ENCODE measurements around the gene LIM2.
"Not testable (repeated sequence)": the region's sequence is repeated elsewhere in the genome, so short reads cannot be mapped to it uniquely, and the experiment has no call there.

The LIM2 gene, protein sequence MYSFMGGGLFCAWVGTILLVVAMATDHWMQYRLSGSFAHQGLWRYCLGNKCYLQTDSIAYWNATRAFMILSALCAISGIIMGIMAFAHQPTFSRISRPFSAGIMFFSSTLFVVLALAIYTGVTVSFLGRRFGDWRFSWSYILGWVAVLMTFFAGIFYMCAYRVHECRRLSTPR
- total RNA-seq, result 0 to 0.44 (median 0) reads per million in 17 experiments

DNA sequence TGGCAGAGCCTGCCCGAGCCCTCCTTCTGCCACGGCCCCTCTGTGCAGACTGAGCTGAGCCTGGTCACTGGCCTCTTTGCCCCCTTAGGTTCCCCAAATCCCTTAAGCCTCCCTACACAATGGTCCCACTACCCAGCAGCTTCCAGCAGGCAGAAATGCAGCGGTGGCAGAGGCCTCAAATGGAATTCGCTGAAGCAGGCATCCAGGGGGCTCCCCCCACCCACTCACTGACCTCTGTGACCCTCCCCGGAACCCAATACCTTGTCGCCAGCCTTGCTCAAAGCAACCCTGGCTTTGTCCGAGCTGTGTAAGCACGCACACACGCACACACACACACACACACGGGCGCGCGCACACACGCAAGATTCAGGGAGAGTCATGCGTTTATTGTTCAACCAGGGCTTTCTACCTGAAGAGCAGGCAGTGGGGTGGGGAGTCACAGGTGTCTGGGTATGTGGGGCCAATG lies at the start of gene LIM2:
TSS of gene LIM2 (minus strand) at position 51 of the 466 bp plus-strand sequence. CDS start 531 bp downstream, outside the sequence.
- DNase-seq, result no peak

DNA sequence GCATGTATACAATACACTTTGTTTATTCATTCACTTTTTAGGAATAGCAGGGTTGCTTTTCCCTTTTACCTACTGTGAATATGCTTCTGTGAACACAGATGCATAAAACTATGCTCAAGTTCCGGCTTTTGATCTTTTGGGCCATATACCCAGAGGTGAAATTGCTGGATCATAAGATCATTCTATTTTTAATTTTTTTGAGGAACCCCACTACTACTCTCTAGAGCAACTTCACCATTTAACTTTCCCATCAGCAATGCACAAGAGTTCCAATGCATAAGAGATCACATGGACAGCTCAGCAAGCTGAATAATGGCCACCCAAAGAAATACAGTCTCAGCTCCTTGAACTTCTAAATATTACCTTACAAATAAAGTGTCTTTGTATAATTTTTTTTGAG lies 46.7 kb upstream of the LIM2 start:
- DNase-seq, result peak; percentile 26 to 82 (median 68)

DNA sequence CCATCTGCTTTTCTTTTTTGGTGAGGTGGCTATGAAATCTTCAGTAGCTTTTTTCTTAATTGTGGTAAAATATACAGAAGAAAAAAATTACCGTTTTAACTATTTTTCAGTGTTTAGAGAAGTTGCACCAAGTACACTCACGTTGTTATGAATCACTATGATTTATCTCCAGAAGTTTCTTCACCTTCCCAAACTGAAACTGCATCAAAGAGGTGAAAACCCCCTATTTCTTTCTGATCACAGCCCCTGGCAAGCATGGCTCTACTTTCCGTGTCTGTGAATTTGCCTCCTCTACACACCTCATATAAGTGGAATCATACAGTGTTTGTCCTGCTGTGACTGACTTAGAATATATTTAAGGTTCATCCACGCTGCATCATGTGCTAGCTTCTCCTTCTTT lies 45.3 kb upstream of the LIM2 start:
- DNase-seq, result peak; percentile 28 to 73 (median 50)

DNA sequence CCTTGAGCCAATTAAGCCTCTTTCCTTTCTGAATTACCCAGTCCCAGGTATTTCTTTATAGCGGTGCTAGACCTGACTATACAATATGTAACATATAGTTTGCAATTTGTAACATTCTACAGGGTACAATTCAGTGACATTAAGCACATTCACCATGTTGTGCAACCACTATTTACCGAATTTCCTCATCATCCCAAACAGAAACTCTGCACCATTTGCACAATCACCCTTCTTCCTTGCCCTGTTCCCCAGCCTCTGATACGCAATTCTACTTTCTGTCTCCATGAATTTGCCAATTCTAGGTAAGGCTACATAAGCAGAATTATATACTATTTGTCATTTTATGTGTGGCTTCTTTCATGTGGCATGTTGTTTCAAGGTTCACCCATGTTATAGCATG lies 43.4 kb upstream of the LIM2 start:
- peak; percentile 66 to 89 (median 79) for DNase-seq

DNA sequence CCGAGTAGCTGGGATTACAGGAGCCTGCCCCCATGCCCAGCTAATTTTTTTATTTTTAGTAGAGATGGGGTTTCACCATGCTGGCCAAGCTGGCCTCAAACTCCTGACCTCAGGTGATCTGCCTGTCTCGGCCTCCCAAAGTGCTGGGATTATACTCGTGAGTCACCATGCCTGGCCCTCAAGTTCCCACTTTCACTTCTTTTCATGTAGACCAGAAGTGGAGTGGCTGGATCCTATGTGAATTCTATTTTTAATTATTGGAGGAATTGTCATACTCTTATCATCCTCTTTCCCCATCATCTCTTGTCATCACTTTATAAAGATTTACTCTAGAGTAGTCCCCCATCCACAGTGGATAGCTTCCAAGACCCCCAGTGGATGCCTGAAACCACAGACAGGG lies 42.4 kb upstream of the LIM2 start:
- DNase-seq, result peak in 3 of 4 experiments; percentile 43 to 51 (median 49)

DNA sequence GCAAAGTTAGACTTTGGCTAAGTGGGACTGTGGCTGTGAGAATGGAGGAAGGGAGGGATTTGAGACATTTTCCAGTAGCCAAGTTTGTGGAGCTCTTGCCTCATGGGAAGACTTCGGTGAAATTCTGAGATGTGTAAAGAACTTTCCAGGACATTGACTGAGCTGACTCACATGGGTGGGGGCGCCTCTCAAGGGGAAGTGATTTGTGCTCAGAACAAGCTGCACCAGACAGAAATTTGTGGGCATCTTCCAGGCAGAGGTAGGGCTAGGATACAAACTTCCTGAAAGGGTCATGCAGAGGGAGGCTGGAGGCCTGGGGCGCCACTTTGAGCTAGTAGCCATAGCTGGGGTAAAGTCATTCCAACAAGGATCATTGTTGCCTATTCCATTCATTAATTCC lies 39.4 kb upstream of the LIM2 start:
- peak; percentile 56 to 73 (median 71) for DNase-seq

DNA sequence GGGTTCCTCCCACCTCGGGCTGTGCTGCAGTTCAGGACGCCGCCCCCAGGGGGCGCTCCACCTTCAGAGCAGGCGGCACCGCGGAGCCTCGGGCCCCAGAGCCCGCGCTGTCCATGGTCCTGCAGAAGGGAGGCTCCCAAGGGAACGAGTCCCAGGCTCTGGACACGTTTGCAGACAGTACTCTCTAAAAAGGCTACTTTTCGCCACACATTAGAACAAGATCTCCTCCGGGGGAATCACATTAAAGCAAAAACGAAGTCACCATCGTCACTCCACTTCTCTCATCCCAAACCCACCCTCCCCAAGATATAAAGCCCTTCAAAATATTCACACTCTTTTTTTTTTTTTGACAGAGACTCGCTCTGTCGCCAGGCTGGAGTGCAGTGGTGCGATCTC lies 34.3 kb upstream of the LIM2 start:
- DNase-seq, result peak; percentile 92 to 97 (median 97)

DNA sequence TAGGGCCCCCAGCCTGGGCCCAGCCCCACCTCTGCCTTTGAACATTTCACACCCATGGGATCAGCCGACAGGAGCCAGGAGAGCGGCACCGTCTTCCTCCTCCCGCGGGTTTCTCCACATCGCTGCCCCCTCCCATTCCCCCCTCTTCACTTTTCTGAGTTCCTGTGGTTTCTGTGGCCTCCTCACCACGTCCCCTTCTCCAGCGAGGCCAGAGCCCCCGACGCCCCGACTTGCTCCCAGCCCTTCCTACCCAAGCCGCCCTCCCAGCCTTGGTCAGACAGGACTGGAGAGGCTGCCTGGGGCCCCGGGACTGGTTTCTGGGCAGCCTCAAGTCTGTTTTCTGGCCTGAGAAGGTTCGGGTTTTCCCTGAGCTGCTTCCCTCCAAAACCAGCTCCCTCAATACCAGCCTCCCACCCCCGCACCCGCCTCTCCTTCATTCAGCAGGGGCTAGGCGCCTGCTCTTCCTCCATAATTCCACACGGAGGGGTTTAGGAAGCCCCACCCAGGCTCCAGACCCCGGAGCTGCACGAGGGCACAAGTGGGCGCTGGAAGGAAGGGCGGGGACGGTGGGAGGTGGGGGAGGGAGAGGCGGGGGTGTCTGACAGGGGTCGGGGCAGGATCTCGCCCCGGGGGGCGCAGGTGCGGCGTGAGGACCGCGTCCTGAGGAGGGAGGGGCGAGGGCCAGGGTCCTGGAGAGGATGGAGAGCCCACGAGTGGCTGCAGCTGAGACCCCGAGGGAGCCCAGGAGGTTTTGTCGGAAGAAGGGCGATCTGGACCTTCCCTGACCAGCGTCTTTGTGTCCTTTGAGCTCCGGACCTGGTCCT lies 33.7 kb upstream of the LIM2 start:
- DNase-seq, result peak in 2 of 4 experiments; percentile 26 to 49

DNA sequence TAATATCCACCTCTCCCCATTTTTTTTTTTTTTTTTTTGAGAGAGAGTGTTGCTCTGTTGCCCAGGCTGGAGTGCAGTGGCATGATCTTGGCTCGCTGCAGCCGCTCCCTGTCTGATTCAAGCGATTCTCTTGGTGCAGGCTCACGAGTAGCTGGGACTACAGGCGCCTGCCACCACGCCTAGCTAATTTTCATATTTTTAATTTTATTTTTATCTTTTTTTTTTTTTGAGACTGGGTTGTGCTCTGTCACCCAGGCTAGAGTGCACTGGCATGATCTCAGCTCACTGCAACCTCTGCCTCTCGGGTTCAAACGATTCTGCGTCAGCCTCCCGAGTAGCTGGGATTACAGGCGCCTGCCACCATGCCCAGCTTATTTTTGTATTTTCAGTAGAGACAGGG lies 32.7 kb upstream of the LIM2 start:
- not testable (repeated sequence) for DNase-seq

DNA sequence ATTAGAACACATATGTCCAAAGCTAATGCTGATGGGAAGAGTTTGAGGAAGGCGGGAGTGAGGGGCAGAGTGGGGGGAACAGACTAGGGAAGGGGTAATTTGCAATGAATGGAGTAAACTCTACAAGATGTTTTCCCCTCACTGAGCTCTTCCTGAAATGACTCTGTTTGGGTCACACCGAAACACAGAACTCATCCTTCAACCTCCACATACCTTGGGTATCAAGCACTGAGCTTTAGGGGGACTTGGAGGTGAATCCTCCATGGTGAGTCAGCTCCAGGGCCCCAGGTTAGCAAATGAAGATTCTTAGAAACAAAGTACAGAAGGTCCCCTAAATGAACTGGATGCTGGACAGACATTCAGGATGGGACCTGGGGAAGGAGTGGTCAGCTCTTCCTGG lies 30.9 kb upstream of the LIM2 start:
- no peak for DNase-seq

DNA sequence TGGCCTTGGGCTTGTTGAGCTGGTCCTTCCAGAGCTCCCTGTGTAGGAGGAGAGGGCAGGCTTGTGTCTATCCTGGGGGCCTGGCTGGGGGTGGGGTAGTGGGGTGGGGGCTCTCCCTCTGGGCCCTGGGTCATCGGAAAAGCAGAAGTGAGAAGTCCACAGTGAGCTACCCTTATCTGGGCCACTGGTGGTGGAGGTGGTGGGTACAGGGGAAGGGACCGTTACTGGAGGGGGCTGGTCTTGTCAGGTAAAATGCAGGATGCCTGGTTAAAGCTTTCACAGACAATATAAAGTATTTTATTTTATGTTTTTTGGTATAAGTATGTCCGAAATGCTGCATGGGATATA lies 30.0 kb upstream of the LIM2 start:
- no peak for DNase-seq

DNA sequence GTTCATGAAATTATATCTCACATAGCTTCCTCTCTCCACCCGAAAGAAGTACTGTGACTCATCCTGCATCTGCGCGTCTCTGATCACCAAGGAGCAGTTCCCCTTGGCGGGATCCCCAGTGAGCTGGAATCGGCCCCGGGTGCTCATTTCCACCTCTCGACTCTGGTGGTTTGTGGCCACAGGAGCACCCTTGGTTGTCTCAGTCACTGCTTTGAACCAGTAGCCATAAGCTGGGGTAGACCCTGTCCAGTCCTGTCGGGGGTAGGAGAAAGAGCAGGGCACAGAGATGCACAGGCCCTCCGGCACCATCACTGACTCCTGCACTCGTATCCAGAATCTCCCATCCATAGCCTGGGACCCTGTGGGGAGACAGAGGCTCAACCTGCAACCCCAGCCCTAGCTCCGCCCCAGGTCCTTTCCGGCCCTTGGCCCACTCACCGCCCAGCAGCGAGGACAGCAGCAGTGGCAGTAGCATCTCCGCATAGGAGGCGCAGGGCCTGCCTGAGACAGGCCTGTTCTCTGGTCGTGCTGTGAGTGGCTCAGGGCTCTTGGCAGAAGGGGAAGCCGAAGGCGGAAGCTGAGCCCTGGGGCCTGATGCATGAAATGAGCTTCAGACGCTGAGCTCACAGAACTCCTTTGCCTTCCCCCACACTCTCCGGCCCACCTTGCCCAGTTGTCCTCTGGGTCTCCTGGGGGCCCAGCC lies 29.5 kb upstream of the LIM2 start, which contains the start of gene SIGLEC10:
TSS of gene SIGLEC10 (minus strand) at position 536 of the 703 bp plus-strand sequence. CDS start at position 475, 61 bp downstream.
- DNase-seq, result peak; percentile 89 to 93 (median 93)

DNA sequence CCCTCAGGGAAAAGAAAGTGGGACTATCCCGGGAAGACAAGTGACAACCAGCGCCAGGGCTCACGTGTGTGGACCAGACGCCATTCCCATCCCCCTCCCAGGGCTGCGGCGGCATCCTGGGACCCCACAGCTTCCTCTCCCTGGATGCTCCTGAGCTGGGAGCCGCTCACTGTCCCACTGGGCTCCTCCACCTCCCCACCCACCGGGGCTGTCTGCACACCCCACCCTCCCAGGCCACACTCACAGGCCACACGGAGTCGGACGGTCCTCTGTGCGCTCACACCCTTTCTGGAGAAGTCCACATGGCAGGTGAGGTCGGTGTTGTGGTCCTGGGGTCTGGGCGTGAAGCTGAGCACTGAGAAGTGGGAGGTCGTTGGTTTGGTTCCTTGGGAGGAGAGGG lies 28.6 kb upstream of the LIM2 start:
- DNase-seq, result not testable (repeated sequence)

DNA sequence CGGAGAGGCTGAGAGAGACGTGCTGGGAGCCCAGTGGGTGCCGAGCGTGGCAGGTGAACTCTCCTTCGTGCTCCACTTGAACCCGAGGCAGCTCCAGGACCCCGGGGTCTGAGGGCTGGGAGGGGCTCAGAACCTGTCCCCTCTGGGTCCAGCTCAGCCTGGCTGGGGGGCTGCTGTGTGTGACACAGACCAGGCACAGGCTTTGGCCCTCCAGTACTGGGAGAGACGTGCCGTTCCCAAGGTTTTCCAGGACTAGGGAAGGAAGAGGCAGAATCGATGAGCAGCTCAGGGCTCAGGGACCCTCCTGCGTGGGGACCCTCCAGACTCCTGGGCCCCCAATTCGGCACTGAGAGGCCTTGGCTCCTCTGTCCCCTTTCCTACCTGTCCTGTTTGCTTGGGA lies 27.4 kb upstream of the LIM2 start:
- no peak for DNase-seq

DNA sequence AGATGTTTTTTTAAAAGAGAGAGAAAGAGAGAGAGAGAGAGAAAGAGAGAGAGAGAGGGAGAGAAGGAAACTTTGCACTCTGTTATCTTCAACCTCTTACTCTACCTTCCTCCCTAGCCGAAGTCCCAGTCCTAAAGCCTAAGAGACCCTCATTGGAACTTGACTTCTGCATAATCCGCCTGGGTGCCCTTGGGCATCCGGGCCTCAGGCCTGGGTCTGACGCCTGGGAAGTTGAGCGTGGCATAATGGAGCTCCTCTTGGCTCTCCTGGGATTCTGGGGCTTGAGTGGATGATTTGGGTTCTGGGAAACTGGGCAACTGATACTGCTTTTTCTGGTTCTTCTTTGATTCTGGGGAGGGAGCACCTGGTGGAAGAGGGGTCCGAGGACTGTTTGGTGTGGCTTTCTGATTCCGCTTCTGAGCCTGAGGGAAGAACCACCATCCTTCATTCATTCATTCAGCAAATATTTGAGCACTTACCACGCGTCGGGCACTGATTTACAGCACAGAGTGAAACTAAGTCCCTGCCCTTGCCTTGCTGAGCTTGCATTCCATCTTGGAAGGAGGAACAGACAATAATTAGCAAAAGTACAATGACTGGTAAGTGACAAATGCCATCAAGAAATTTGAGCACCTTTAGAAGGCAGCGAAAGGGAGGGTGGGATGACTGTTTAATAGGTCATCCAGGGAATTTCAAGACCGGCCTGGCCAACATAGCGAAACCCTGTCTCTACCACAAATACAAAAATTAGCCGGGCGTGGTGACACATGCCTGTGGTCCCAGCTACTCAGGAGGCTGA lies 23.4 kb upstream of the LIM2 start:
- DNase-seq, result no peak

DNA sequence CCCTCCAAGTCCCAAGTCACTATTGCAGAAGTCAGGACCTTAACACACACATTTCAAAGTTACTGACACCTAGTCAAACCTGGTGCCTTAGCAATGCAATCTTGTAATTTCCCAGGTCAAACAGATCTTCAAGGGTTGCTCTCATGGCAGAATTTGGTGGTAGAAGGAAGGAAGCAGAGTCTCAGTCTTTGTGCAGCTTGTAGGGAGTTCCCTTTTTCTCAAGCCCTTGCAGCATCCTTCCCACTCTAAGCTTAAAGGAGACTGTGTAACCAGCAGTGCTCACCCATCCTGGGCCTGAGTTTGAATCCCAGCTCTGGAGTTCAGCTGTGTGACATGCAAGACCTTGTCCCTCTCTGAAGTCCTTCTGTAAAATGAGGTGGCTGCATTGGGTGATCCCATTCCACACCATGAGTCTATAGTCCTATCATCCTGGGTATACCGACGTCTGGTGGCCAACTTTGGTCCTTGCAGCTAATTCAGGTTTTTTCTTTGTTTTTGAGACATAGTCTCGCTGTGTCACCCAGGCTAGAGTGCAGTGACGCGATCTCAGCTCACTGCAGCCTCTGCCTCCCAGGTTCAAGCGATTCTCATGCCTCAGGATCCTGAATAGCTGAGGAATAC lies 19.8 kb upstream of the LIM2 start:
- peak; percentile 78 to 93 (median 90) for DNase-seq

DNA sequence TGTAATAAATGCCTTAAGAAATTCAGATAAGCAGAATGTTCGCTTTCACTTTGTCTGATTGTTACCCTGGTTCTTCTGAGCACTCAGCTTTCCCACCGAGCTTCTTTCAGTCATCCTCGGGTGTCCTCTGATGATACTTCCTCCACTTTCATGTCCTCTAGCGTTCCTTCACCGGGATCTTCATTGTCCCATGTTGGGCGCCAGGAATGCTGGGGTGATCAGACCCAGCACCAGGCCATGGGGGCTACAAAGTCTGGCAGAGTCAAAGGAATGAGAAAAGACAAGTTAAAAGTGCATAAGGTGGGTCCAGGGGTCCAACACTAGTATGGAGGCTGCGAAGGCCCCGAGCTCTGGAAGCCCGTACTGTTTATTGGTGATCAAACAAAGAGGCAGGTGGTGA lies 14.3 kb upstream of the LIM2 start:
- no peak for DNase-seq

DNA sequence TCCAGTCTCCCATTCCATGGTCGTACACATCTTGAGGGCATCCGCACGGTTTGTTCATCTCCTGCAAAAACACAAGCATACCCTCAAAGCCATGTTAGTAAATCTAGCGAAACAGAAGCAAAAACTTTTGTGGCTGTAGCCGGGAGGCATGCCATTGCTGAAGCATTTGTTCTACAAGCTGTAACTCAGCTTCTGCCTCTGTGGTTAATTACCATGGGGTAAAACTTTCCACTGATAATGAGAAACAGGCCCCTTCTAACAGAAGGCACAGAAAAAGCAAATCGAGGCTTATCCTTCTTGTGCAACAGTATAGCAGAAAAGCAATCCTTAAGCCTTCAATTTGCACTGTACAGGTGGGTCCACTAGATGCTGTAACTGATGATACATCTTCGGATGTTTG lies 12.2 kb upstream of the LIM2 start:
- DNase-seq, result not testable (repeated sequence)

DNA sequence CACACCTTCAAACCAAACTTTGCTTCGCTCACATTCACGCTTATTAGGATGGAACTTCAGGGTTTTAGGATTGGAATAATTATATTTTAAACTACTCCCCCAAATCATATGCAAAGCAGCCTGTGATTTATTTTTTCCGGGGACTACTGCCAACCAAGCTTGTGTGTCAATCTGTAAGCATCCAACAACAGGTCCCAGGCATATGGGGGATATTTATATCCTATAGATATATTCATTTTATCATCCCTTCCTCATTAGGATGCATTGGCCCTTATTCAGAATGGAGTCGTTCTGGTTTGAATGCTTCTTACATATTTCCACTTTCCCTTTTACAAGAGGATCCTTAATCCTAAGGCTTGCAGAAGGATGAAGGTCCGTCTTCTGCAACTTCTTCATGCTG lies 11.5 kb upstream of the LIM2 start:
- no peak for DNase-seq

DNA sequence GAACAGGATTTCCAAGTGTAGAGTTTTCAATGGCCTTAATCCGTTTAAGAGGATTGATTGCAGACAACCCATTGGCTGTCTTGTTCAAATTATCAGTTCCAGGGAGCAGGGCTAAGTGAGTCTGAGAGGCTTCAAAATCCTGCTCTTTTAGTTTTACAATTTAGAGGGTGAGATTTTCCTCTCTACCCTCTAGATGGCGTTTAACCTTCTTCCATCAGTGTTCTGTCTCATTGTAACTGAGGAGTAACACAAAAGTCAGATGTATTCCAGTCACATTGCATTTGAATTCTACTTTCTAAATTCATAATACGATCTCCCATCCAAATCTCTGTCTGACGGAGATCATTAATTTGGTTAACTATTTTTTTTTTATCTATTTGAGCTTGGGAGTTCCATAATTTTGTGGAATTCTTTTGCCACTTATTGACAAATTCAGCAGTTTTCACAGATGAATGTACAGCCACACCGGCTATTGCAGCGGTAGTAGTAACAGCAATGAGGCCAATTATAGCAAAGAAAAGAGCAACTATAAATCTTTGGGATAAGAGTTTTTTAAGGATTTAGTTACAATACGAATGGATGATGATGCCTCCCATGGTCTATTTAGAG lies 10.4 kb upstream of the LIM2 start:
- DNase-seq, result peak in 3 of 4 experiments; percentile 23 to 77 (median 68)

DNA sequence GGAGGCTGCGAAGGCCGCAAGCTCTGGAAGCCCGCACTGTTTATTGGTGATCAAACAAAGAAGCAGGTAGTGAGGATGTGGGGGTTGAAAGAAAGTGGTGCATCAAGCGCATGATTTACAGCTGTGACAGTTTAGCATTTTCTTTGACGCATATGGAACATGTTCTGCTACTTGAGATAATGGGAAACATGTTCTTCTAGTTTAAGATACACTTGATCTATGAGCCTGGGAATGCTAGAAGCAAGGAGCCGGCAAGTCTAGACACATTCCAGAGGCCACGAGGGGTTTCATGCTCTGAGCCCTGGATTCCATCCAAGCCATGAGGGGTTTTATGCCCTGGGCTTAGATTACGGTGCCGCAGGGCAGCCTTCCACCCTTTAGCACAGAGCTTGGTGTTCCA lies 9.7 kb upstream of the LIM2 start:
- not testable (repeated sequence) for DNase-seq
